K562 (cell line): ENCODE results near the gene CDC123. TPM values are rescaled to one million over a fixed set of nuclear protein-coding genes. Genes with fewer than 3 reads are reported as not detected.

Experiments used
- AFF4 ChIP-seq: sonication (generic); formaldehyde crosslinking; IDR thresholded peaks from 2 replicates; pipeline ENCODE4 v1.8.0; 2023; ENCODE audit warnings: mild to moderate bottlenecking, missing genetic modification reagents
- ASH1L ChIP-seq: fragments of 450-650 bp; IDR thresholded peaks from 2 replicates; pipeline ENCODE4 v1.6.1; 2018; ENCODE audit warnings: borderline replicate concordance, mild to moderate bottlenecking, low read depth; ENCODE audit not compliant: partially characterized antibody
- BDP1 ChIP-seq: IDR thresholded peaks from 3 replicates; pipeline ENCODE4 v1.6.1; 2011; ENCODE audit not compliant: insufficient read length, insufficient read depth
- DNMT1 ChIP-seq: fragments of 450-650 bp; IDR thresholded peaks from 2 replicates; pipeline ENCODE4 v1.6.1; 2016; ENCODE audit warnings: antibody characterized with exemption, mild to moderate bottlenecking
- HNRNPUL1 ChIP-seq: fragments of 200-400 bp; formaldehyde crosslinking; IDR thresholded peaks from 2 replicates; pipeline ENCODE4 v1.6.1; 2017; ENCODE audit warnings: low read length
- IRF2 ChIP-seq: sonication (generic); formaldehyde crosslinking; IDR thresholded peaks from 2 replicates; pipeline ENCODE4 v1.8.1; 2022; ENCODE audit warnings: mild to moderate bottlenecking, missing genetic modification reagents
- KDM5B ChIP-seq: fragments of 200-600 bp; sonication (generic); IDR thresholded peaks from 2 replicates; pipeline ENCODE4 v1.6.1; 2012; ENCODE audit warnings: low read depth, mild to moderate bottlenecking, moderate library complexity, low read length, control low read depth, inconsistent platforms; ENCODE audit not compliant: insufficient replicate concordance
- MBD2 ChIP-seq: sonication (generic); IDR thresholded peaks from 2 replicates; pipeline ENCODE4 v1.6.1; 2016; ENCODE audit warnings: low read depth, borderline replicate concordance
- MLX ChIP-seq, 2 experiments: fragments of 450-650 bp in 1 of 2; sonication (generic) in 1 of 2; formaldehyde crosslinking; conservative IDR thresholded peaks; 2 replicates each; pipeline versions ENCODE4 v1.4.0 to v1.8.1; 2020 to 2022; ENCODE audit warnings: mild to moderate bottlenecking in 1 of 2, missing genetic modification reagents in 1 of 2
- NONO ChIP-seq, 2 experiments: fragments of 200-400 bp in 1 of 2; fragments of 450-650 bp in 1 of 2; formaldehyde crosslinking in 1 of 2; IDR thresholded peaks; 2 replicates each; pipeline ENCODE4 v1.6.1; 2017; ENCODE audit warnings: low read depth in 2 of 2, mild to moderate bottlenecking in 2 of 2, moderate library complexity in 2 of 2, low read length in 1 of 2
- POLR2H ChIP-seq: IDR thresholded peaks from 2 replicates; pipeline ENCODE4 v1.6.1; 2016; ENCODE audit warnings: missing genetic modification characterization, low read depth, mild to moderate bottlenecking, control low read depth, missing compliant biosample characterization, moderate library complexity
- RAD51 ChIP-seq: fragments of 450-650 bp; IDR thresholded peaks from 2 replicates; pipeline ENCODE4 v1.7.1; 2016; ENCODE audit warnings: low read depth, mild to moderate bottlenecking, borderline replicate concordance
- RCOR1 ChIP-seq, 2 experiments: IDR thresholded peaks; 2 replicates each; pipeline ENCODE4 v1.6.1; 2012; ENCODE audit warnings: low read depth in 2 of 2, low read length in 2 of 2, borderline replicate concordance in 1 of 2, improper control_type of control experiment in 1 of 2
- SLC30A9 ChIP-seq: fragments of 250-450 bp; sonication (Bioruptor Pico); IDR thresholded peaks from 2 replicates; pipeline ENCODE4 v1.8.0; 2022; ENCODE audit warnings: mild to moderate bottlenecking, moderate library complexity
- SPI1 ChIP-seq: IDR thresholded peaks from 2 replicates; pipeline ENCODE4 v1.6.1; 2011; ENCODE audit warnings: low read depth, low read length, control low read depth, borderline replicate concordance
- TFAP4 ChIP-seq: sonication (generic); formaldehyde crosslinking; IDR thresholded peaks from 2 replicates; pipeline ENCODE4 v1.8.0; 2022; ENCODE audit warnings: missing genetic modification reagents, mild to moderate bottlenecking, moderate library complexity, borderline replicate concordance
- ZFP1 ChIP-seq: fragments of 450-650 bp; formaldehyde crosslinking; IDR thresholded peaks from 2 replicates; pipeline ENCODE4 v1.4.0; 2020; ENCODE audit warnings: mild to moderate bottlenecking, mixed read lengths
- ZFPM2 ChIP-seq: fragments of 250-450 bp; sonication (Bioruptor Pico); IDR thresholded peaks from 2 replicates; pipeline ENCODE4 v1.5.1; 2022; ENCODE audit warnings: mild to moderate bottlenecking
- ZMIZ1 ChIP-seq, 2 experiments: fragments of 150-350 bp in 1 of 2; IDR thresholded peaks; 2 replicates each; pipeline ENCODE4 v1.6.1; 2012 to 2016; ENCODE audit warnings: low read depth in 2 of 2, low read length in 2 of 2, mild to moderate bottlenecking in 1 of 2, moderate library complexity in 1 of 2
- ZNF324 ChIP-seq: fragments of 250-450 bp; sonication (Bioruptor Pico); IDR thresholded peaks from 2 replicates; pipeline ENCODE4 v1.4.0; 2020; ENCODE audit warnings: mild to moderate bottlenecking
- polyA plus RNA-seq, 8 experiments: library from polyadenylated mRNA; depleted of rRNA in 4 of 8; stranded (reverse) in 5 of 8; unstranded in 3 of 8; fragments of >200 nt; fragmentation: Nextera tagmentation in 2 of 8; fragmentation: Illumina TruSeq in 1 of 8; extraction: Ambion mirVana in 2 of 8; extraction: Trizol in 1 of 8; gene quantifications; 2 replicates each; pipeline versions ENCODE4 v1.2.1 to v1.2.3, GENCODE V29; 2011 to 2014; ENCODE audit warnings: inconsistent platforms in 1 of 8, missing spikeins in 1 of 8
- total RNA-seq, 7 experiments: library from RNA; depleted of rRNA in 6 of 7; stranded (reverse); fragments of >200 nt in 6 of 7; fragmentation: Illumina TruSeq in 2 of 7; extraction: Trizol in 2 of 7; gene quantifications; 2 replicates each; pipeline versions ENCODE4 v1.2.1 to v1.2.3, GENCODE V29; 2011 to 2021; ENCODE audit warnings: low replicate concordance in 1 of 7

The CDC123 gene
- total and polyA plus RNA-seq, 9 of the 15 experiments (the other 6 are each of a cell fraction or from before 2014, with no cell fraction given): 137 to 288 (median 175) TPM

- TF ChIP-seq NONO (IDR thresholded peaks at IDR 0.05; ENCODE audit: low read depth in 2 of 2, low read length in 1 of 2) (no peak), SPI1 (no peak), ZNF324 (CRISPR knock-in tag) (no peak), SLC30A9 (CRISPR knock-in tag) (no peak), ZMIZ1 (IDR thresholded peaks at IDR 0.05; ENCODE audit: low read depth in 2 of 2, low read length in 2 of 2) (no peak), KDM5B (peak; percentile 5), AFF4 (CRISPR knock-in tag) (0 out of 2 replicates have a peak, but pooled peaks have one; percentile 11), ASH1L (no peak), BDP1 (peak; percentile 21), ZFP1 (CRISPR knock-in tag) (no peak), MBD2 (no peak), TFAP4 (CRISPR knock-in tag) (no peak), IRF2 (CRISPR knock-in tag) (no peak), RCOR1 (IDR thresholded peaks at IDR 0.05; ENCODE audit: borderline replicate concordance in 1 of 2, low read depth in 2 of 2, low read length in 2 of 2) (no peak), DNMT1 (no peak), ZFPM2 (CRISPR knock-in tag) (no peak), MLX (CRISPR knock-in tag; conservative IDR thresholded peaks at IDR 0.05) (no peak), POLR2H (tag) (peak; percentile 51; the same call in 1 of the 2 replicates), HNRNPUL1 (no peak), RAD51 (no peak)
Measured at GRCh38 chr10:12194752-12195271, 1.2 kb upstream of the CDC123 start (continued).
